Activated CD4-positive, alpha-beta T cell treated with anti-CD3 and anti-CD28 coated beads for 36 hours (primary cell): ENCODE measurements around the gene TMEM30A. TPM values are rescaled to one million over a fixed set of nuclear protein-coding genes. Genes with fewer than 3 reads are reported as not detected.

Source experiments
- ATAC-seq: fragments of 200-7000 bp; cut with Tn5 transposase; one replicate; pipeline ENCODE4 v1.10.0; 2021; ENCODE audit warnings: mild to moderate bottlenecking, moderate library complexity
- CTCF ChIA-PET: fragments of 350-600 bp; sonication (Branson Sonifier 250); formaldehyde crosslinking; loops from one replicate; lab custom pipeline; 2021; ENCODE audit warnings: antibody characterized with exemption; lab: Charles Lee
- POLR2A ChIA-PET: fragments of 350-600 bp; sonication (Branson Sonifier 250); formaldehyde crosslinking; loops from one replicate; lab custom pipeline; 2021; ENCODE audit warnings: antibody characterized with exemption, inconsistent platforms; lab: Charles Lee
- DNase-seq: peaks from one replicate; pipeline ENCODE4 v3.0.0-alpha.2; 2020
- H3K27ac Mint-ChIP-seq: one replicate; pipeline ENCODE4 v1.8.0; 2021; ENCODE audit warnings: mixed read lengths
- H3K27me3 Mint-ChIP-seq: one replicate; pipeline ENCODE4 v1.8.0; 2021; ENCODE audit warnings: mixed read lengths
- H3K36me3 Mint-ChIP-seq: one replicate; pipeline ENCODE4 v1.8.0; 2021; ENCODE audit warnings: low read depth, mixed read lengths
- H3K4me1 Mint-ChIP-seq: one replicate; pipeline ENCODE4 v1.8.0; 2021; ENCODE audit warnings: mixed read lengths
- H3K4me3 Mint-ChIP-seq: one replicate; pipeline ENCODE4 v1.8.0; 2021; ENCODE audit warnings: mild to moderate bottlenecking, moderate library complexity, mixed read lengths
- H3K9me3 Mint-ChIP-seq: one replicate; pipeline ENCODE4 v1.8.0; 2021; ENCODE audit warnings: low read depth, mixed read lengths
- intact Hi-C, 2 experiments: fragments of 100-400 bp; cut with DNase I in 1 of 2; cut with micrococcal nuclease in 1 of 2; formaldehyde crosslinking; loops; one replicate each; pipeline versions ENCODE4 v1.14.2 to v1.15.1; 2022 to 2024; cut with DNase I, micrococcal nuclease
- total RNA-seq, 2 experiments: library from RNA; stranded (reverse); gene quantifications; one replicate each; pipeline ENCODE4 v1.2.3, GENCODE V29; 2021

Gene TMEM30A
- total RNA-seq, 2 experiments from 2014 or later, result 23.4 to 44.3 TPM

GRCh38 chr6:75213732-75214131 lies 70.9 kb downstream of the TMEM30A start:
- Mint-ChIP-seq H3K36me3 (no peaks in the 10 kb centered on the region), H3K27me3 (peaks cover 36% of the 10 kb centered on the region), H3K9me3 (no peaks in the 10 kb centered on the region), H3K4me3 (no peak overlapping the region), H3K27ac (no peak overlapping the region), H3K4me1 (peaks cover 11% of the 10 kb centered on the region)
- intact Hi-C loops, result loop anchor here in 1 of 2 experiments (2.0 kb wide), 1 partner anchor 313 kb away; no protein-coding TSS in a partner anchor
- DNase-seq (peak; percentile 17), ATAC-seq (no peak)
- ChIA-PET CTCF (interaction anchor here (1.2 kb wide), 1 partner anchor 1475 kb away, joined by 3 read pairs; no protein-coding TSS in a partner anchor), POLR2A (no interaction called here)

GRCh38 chr6:75213112-75213511 lies 71.5 kb downstream of the TMEM30A start:
- Mint-ChIP-seq H3K4me3 (no peak overlapping the region), H3K9me3 (no peaks in the 10 kb centered on the region), H3K27ac (no peak overlapping the region), H3K27me3 (peaks cover 40% of the 10 kb centered on the region), H3K4me1 (peaks cover 17% of the 10 kb centered on the region), H3K36me3 (no peaks in the 10 kb centered on the region)
- ChIA-PET CTCF (interaction anchor here (1.2 kb wide), 1 partner anchor 1474 kb away, joined by 3 read pairs; no protein-coding TSS in a partner anchor), POLR2A (no interaction called here)
- ATAC-seq (no peak), DNase-seq (no peak)
- intact Hi-C loops, result loop anchor here in 1 of 2 experiments (2.0 kb wide), 1 partner anchor 314 kb away; no protein-coding TSS in a partner anchor

- H3K9me3 Mint-ChIP-seq, result no peaks in the 10 kb centered on the region
- DNase-seq, result no peak
- CTCF ChIA-PET, result interaction anchor here (0.7 to 5.6 kb wide), 16 partner anchors 9 to 1479 kb away, joined by 3 to 46 read pairs (median 6); no protein-coding TSS in a partner anchor
- no peak for ATAC-seq
- intact Hi-C loops, result loop anchor here (1.0 to 2.0 kb wide), 2 partner anchors 315 to 1473 kb away; no protein-coding TSS in a partner anchor
- no peak overlapping the region for H3K4me3 Mint-ChIP-seq
- H3K27me3 Mint-ChIP-seq, result peaks cover 47% of the 10 kb centered on the region
- POLR2A ChIA-PET, result no interaction called here
- peaks cover 21% of the 10 kb centered on the region for H3K4me1 Mint-ChIP-seq
- H3K36me3 Mint-ChIP-seq, result no peaks in the 10 kb centered on the region
- H3K27ac Mint-ChIP-seq, result no peak overlapping the region
Observed at GRCh38 chr6:75211920-75212590, 72.5 kb downstream of the TMEM30A start.

- H3K9me3 Mint-ChIP-seq, result no peaks in the 10 kb centered on the region
- ChIA-PET POLR2A (no interaction called here), CTCF (interaction anchor here (0.6 to 5.7 kb wide), 24 partner anchors 8 to 1478 kb away, joined by 3 to 72 read pairs (median 6); no protein-coding TSS in a partner anchor)
- ATAC-seq, result no peak
- H3K36me3 Mint-ChIP-seq, result no peaks in the 10 kb centered on the region
- no peak overlapping the region for H3K27ac Mint-ChIP-seq
- intact Hi-C loops, result loop anchor here (1.0 to 2.0 kb wide), 2 partner anchors 316 to 1472 kb away; no protein-coding TSS in a partner anchor
- H3K27me3 Mint-ChIP-seq, result peaks cover 53% of the 10 kb centered on the region
- peaks cover 29% of the 10 kb centered on the region for H3K4me1 Mint-ChIP-seq
- H3K4me3 Mint-ChIP-seq, result no peak overlapping the region
- peak; percentile 63 for DNase-seq
Observed at GRCh38 chr6:75210885-75211739, 73.5 kb downstream of the TMEM30A start.

- POLR2A ChIA-PET, result no interaction called here
- H3K27me3 Mint-ChIP-seq, result peaks cover 65% of the 10 kb centered on the region
- CTCF ChIA-PET, result interaction anchor here (0.6 to 5.7 kb wide), 48 partner anchors 11 to 1739 kb away, joined by 3 to 72 read pairs (median 4); no protein-coding TSS in a partner anchor
- H3K4me1 Mint-ChIP-seq, result peaks cover 48% of the 10 kb centered on the region
- intact Hi-C loops, result loop anchor here (1.0 to 10.0 kb wide), 10 partner anchors 634 to 1534 kb away; no protein-coding TSS in a partner anchor
- no peaks in the 10 kb centered on the region for H3K9me3 Mint-ChIP-seq
- no peaks in the 10 kb centered on the region for H3K36me3 Mint-ChIP-seq
- ATAC-seq, result no peak
- no peak overlapping the region for H3K4me3 Mint-ChIP-seq
- H3K27ac Mint-ChIP-seq, result no peak overlapping the region
- DNase-seq, result no peak
Observed at GRCh38 chr6:75209184-75209723, 75.3 kb downstream of the TMEM30A start.

GRCh38 chr6:75208298-75209183 lies 76.1 kb downstream of the TMEM30A start:
- Mint-ChIP-seq H3K9me3 (no peaks in the 10 kb centered on the region), H3K27me3 (peaks cover 72% of the 10 kb centered on the region), H3K4me3 (peak overlapping the region; percentile 37), H3K4me1 (peaks cover 51% of the 10 kb centered on the region), H3K36me3 (no peaks in the 10 kb centered on the region), H3K27ac (no peak overlapping the region)
- intact Hi-C loops, result loop anchor here (1.0 to 10.0 kb wide), 10 partner anchors 634 to 1534 kb away; no protein-coding TSS in a partner anchor
- ChIA-PET CTCF (interaction anchor here (0.6 to 5.7 kb wide), 53 partner anchors 9 to 1549 kb away, joined by 3 to 72 read pairs (median 4); partner anchors contain the start of gene COX7A2), POLR2A (no interaction called here)
- peak; percentile 85 for ATAC-seq
- peak; percentile 90 for DNase-seq

- Mint-ChIP-seq H3K36me3 (no peaks in the 10 kb centered on the region), H3K9me3 (no peaks in the 10 kb centered on the region), H3K27me3 (peaks cover 82% of the 10 kb centered on the region), H3K4me3 (peak overlapping the region; percentile 34), H3K27ac (no peak overlapping the region), H3K4me1 (peaks cover 58% of the 10 kb centered on the region)
- ATAC-seq (peak; percentile 5), DNase-seq (peak; percentile 16)
- CTCF ChIA-PET, result interaction anchor here (0.9 to 5.7 kb wide), 5 partner anchors 15 to 1467 kb away, joined by 4 to 72 read pairs (median 5); no protein-coding TSS in a partner anchor
- POLR2A ChIA-PET, result interaction anchor here (0.5 kb wide), 1 partner anchor 390 kb away, joined by 7 read pairs; no protein-coding TSS in a partner anchor
- intact Hi-C loops, result loop anchor here (5.0 to 10.0 kb wide), 4 partner anchors 632 to 1532 kb away; no protein-coding TSS in a partner anchor
Observed at GRCh38 chr6:75206576-75207342, 77.8 kb downstream of the TMEM30A start.

GRCh38 chr6:75205776-75206575 lies 78.6 kb downstream of the TMEM30A start, which contains the start of gene COL12A1:
TSS of gene COL12A1 (minus strand) at chr6:75206053. CDS start at chr6:75202792, 3,261 bp downstream.
- no peak within 1 kb of the TSS for H3K27ac Mint-ChIP-seq

More at GRCh38 chr6:75205776-75206575, 78.6 kb downstream of the TMEM30A start, which contains the start of gene COL12A1:
- intact Hi-C loops, result loop anchor here (5.0 to 10.0 kb wide), 4 partner anchors 631 to 1531 kb away; no protein-coding TSS in a partner anchor
- Mint-ChIP-seq H3K27me3 (peaks cover 83% of the 10 kb centered on the region), H3K4me3 (peak within 1 kb of the TSS; percentile 49), H3K4me1 (peaks cover 58% of the 10 kb centered on the region), H3K9me3 (no peaks in the 10 kb centered on the region), H3K36me3 (no peaks in the 10 kb centered on the region)
- CTCF ChIA-PET, result interaction anchor here (0.7 to 5.7 kb wide), 4 partner anchors 14 to 1466 kb away, joined by 3 to 72 read pairs (median 4); no protein-coding TSS in a partner anchor
- DNase-seq, result peak; percentile 43
- POLR2A ChIA-PET, result no interaction called here
- ATAC-seq, result no peak
